MCF 10A (cell line): ENCODE measurements around the gene ZBTB7C. TPM values are rescaled to one million over a fixed set of nuclear protein-coding genes. Genes with fewer than 3 reads are reported as not detected.

Experiments
- BruUV-seq: library from RNA; stranded (reverse); fragments of 400-500 nt; replicated peaks from 2 replicates; lab custom pipeline; 2021; lab: Mats Ljungman, UMichigan
- CTCF ChIA-PET: fragments of 300-600 bp; sonication (Branson Sonifier 250); formaldehyde crosslinking; extraction: SDS; loops from one replicate; lab custom pipeline; 2021; ENCODE audit warnings: antibody characterized with exemption, inconsistent platforms; lab: Yijun Ruan, JAX
- POLR2A ChIA-PET: fragments of 300-600, 350-650 bp; sonication (Branson Sonifier 250); formaldehyde crosslinking; extraction: SDS; loops from one replicate; lab custom pipeline; 2020; ENCODE audit warnings: antibody characterized with exemption, inconsistent platforms; lab: Yijun Ruan, JAX
- DNase-seq: peaks from one replicate; pipeline ENCODE4 v3.0.0-alpha.2; 2018; ENCODE audit not compliant: unreplicated experiment
- H3K27ac Mint-ChIP-seq: one replicate; pipeline ENCODE4 v1.8.0; 2022; ENCODE audit warnings: mild to moderate bottlenecking, low read depth, mixed read lengths; ENCODE audit not compliant: unreplicated experiment
- H3K27me3 Mint-ChIP-seq: one replicate; pipeline ENCODE4 v1.8.0; 2022; ENCODE audit warnings: mixed read lengths; ENCODE audit not compliant: insufficient read depth, unreplicated experiment
- H3K36me3 Mint-ChIP-seq: one replicate; pipeline ENCODE4 v1.8.0; 2022; ENCODE audit warnings: mild to moderate bottlenecking, moderate library complexity, mixed read lengths; ENCODE audit not compliant: insufficient read depth, unreplicated experiment
- H3K4me1 Mint-ChIP-seq: one replicate; pipeline ENCODE4 v1.8.0; 2022; ENCODE audit warnings: mixed read lengths; ENCODE audit not compliant: insufficient read depth, unreplicated experiment
- H3K4me3 Mint-ChIP-seq: one replicate; pipeline ENCODE4 v1.8.0; 2022; ENCODE audit warnings: mild to moderate bottlenecking, moderate library complexity, mixed read lengths; ENCODE audit not compliant: unreplicated experiment
- H3K9me3 Mint-ChIP-seq: one replicate; pipeline ENCODE4 v1.8.0; 2022; ENCODE audit warnings: mixed read lengths; ENCODE audit not compliant: unreplicated experiment
- CTCF ChIP-seq: fragments of 200-600 bp; IDR thresholded peaks from one replicate; pipeline ENCODE4 v1.8.0; 2022; ENCODE audit warnings: antibody characterized with exemption, mild to moderate bottlenecking; ENCODE audit not compliant: unreplicated experiment
- intact Hi-C: fragments of 100-400 bp; cut with micrococcal nuclease; formaldehyde crosslinking; loops from 2 replicates; pipeline ENCODE4 v1.14.1; 2022
- total RNA-seq: library from RNA; stranded (reverse); gene quantifications from 2 replicates; pipeline ENCODE4 v1.2.3, GENCODE V29; 2022

The ZBTB7C gene
- total RNA-seq, 1 experiment from 2014 or later: 0.42 TPM

DNA sequence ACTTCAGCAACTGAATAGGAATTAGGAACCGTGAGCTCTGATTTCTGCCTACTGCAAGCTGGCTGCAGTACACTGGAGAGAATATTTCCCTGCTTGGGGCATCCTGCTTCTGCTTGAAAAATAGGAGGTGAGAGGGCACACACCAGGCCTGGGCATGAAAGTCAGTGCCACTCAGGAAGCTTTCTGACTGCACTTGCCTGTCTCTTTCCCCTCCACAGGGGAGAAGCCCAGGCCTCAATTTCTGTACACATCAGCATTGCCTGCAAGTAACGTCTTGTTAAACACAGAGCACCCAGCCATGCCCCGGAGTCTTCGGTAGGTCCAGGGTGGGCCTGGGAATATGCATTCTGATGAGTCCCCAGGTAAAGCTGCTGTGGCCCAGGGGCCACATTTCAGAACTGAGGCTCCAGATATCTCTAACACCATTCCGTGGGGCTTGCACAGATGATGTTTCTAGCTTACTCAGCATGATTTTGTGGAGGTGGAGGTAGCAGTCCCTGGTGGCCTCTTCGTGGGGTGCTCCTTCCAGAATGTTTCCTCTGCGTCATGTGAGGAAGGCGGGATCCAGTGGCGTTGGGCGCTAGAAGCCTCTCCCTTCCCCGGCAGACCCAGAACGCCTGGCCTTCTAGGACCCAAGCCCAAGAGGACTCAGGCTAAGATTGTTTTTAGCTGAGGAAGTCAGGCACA lies 114.1 kb downstream of the ZBTB7C start:
- Mint-ChIP-seq H3K36me3 (no peaks in the 10 kb centered on the region), H3K27me3 (no peaks in the 10 kb centered on the region), H3K9me3 (no peaks in the 10 kb centered on the region), H3K27ac (no peak overlapping the region), H3K4me1 (peaks cover 6% of the 10 kb centered on the region), H3K4me3 (no peak overlapping the region)
- intact Hi-C loops: no loop called here
- BruUV-seq: no TSS peak
- no peak for TF ChIP-seq CTCF
- ChIA-PET POLR2A (interaction anchor here (0.6 to 1.3 kb wide), 3 partner anchors 10 to 22 kb away, joined by 3 to 4 read pairs (median 3); no protein-coding TSS in a partner anchor), CTCF (interaction anchor here (0.6 to 1.5 kb wide), 7 partner anchors 12 to 150 kb away, joined by 3 to 5 read pairs (median 3); no protein-coding TSS in a partner anchor)
- DNase-seq: no peak

GRCh38 chr18:48293954-48294898 lies 115.0 kb downstream of the ZBTB7C start:
- ChIA-PET POLR2A (interaction anchor here (0.6 to 1.3 kb wide), 3 partner anchors 11 to 23 kb away, joined by 3 to 4 read pairs (median 3); no protein-coding TSS in a partner anchor), CTCF (interaction anchor here (0.8 to 1.5 kb wide), 5 partner anchors 11 to 151 kb away, joined by 3 to 5 read pairs (median 4); no protein-coding TSS in a partner anchor)
- H3K27me3 Mint-ChIP-seq: no peaks in the 10 kb centered on the region
- intact Hi-C loops: no loop called here
- no peak overlapping the region for H3K27ac Mint-ChIP-seq
- no peak overlapping the region for H3K4me3 Mint-ChIP-seq
- H3K4me1 Mint-ChIP-seq: peaks cover 6% of the 10 kb centered on the region
- no peaks in the 10 kb centered on the region for H3K36me3 Mint-ChIP-seq
- no TSS peak for BruUV-seq
- H3K9me3 Mint-ChIP-seq: no peaks in the 10 kb centered on the region
- DNase-seq: no peak
- TF ChIP-seq CTCF: no peak

GRCh38 chr18:48292782-48293424 lies 116.3 kb downstream of the ZBTB7C start:
- H3K4me3 Mint-ChIP-seq: no peak overlapping the region
- DNase-seq: no peak
- POLR2A ChIA-PET: interaction anchor here (1.0 kb wide), 1 partner anchor 107 kb away, joined by 3 read pairs; no protein-coding TSS in a partner anchor
- no TSS peak for BruUV-seq
- H3K9me3 Mint-ChIP-seq: no peaks in the 10 kb centered on the region
- H3K27me3 Mint-ChIP-seq: no peaks in the 10 kb centered on the region
- CTCF ChIA-PET: interaction anchor here (1.0 to 1.3 kb wide), 3 partner anchors 9 to 32 kb away, joined by 3 to 5 read pairs (median 3); no protein-coding TSS in a partner anchor
- peaks cover 6% of the 10 kb centered on the region for H3K4me1 Mint-ChIP-seq
- no peak for TF ChIP-seq CTCF
- H3K27ac Mint-ChIP-seq: no peak overlapping the region
- intact Hi-C loops: no loop called here
- H3K36me3 Mint-ChIP-seq: peaks cover under 1% of the 10 kb centered on the region
